ENCODE data around the gene CD300E. TPM values are rescaled to one million over a fixed set of nuclear protein-coding genes. Genes with fewer than 3 reads are reported as not detected.

The CD300E gene
- total RNA-seq, 1 experiment from 2014 or later, result not detected

DNA sequence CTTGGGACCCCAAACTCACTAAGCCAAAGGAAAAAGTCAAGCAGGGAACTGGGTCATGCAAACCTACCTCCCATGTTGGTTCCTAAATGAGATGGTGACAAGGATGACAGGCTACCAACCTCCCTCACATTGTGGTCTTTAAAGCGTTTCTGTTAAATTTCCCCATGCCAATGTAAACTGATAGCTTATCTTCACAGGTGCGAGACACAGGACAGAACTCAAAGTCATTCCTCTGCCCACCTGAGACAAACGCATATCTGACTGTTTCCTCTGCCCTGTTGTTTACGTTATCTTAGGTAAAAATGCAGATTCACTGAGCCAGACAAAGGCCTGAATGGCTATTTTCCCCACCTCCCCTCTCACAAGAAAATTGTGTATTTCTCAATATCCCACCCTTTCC is 19.0 kb upstream of the CD300E start:
- Histone ChIP-seq H3K4me3 (ENCODE audit: low read depth, low read length) (no peak overlapping the region), H3K27me3 (replicated peaks; ENCODE audit: control insufficient read depth, insufficient read depth, low read length) (peaks cover 2% of the 10 kb centered on the region; the same call in 1 of the 2 replicates), H3K4me1 (no peaks in the 10 kb centered on the region), H3K9me3 (no peaks in the 10 kb centered on the region), H3K36me3 (ENCODE audit: control insufficient read depth, insufficient read depth, low read length) (no peaks in the 10 kb centered on the region)
- no peak overlapping the region for H3K27ac Mint-ChIP-seq (ENCODE audit: unreplicated experiment)
- BruUV-seq (replicated peaks), result no TSS peak
- ChIA-PET CTCF (no interaction called here), POLR2A (interaction anchor here (0.6 kb wide), 1 partner anchor 547 kb away, joined by 3 read pairs; no protein-coding TSS in a partner anchor)
- H3K27me3 Mint-ChIP-seq (ENCODE audit: insufficient read depth, unreplicated experiment), result peaks cover 16% of the 10 kb centered on the region
- no peak for DNase-seq
- no peaks in the 10 kb centered on the region for H3K9me3 Mint-ChIP-seq (ENCODE audit: unreplicated experiment)
- H3K36me3 Mint-ChIP-seq (ENCODE audit: insufficient read depth, unreplicated experiment), result no peaks in the 10 kb centered on the region
- intact Hi-C loops (cut with micrococcal nuclease; ENCODE audit: unreplicated experiment), result no loop called here
- no peaks in the 10 kb centered on the region for H3K4me1 Mint-ChIP-seq (ENCODE audit: low read depth, unreplicated experiment)
- no peak for TF ChIP-seq CTCF (IDR thresholded peaks at IDR 0.05; ENCODE audit: insufficient read depth in 1 of 2, low read depth in 1 of 2, low read length in 1 of 2, severe bottlenecking in 1 of 2, unreplicated experiment in 1 of 2)
- H3K4me3 Mint-ChIP-seq (ENCODE audit: unreplicated experiment), result no peak overlapping the region

- BruUV-seq (replicated peaks), result no TSS peak
- H3K27me3 Mint-ChIP-seq (ENCODE audit: insufficient read depth, unreplicated experiment), result peaks cover 16% of the 10 kb centered on the region
- H3K4me3 Mint-ChIP-seq (ENCODE audit: unreplicated experiment), result no peak overlapping the region
Measured at GRCh38 chr17:74641958-74642298, 18.4 kb upstream of the CD300E start.

GRCh38 chr17:74641224-74641957 is 17.9 kb upstream of the CD300E start:
- TF ChIP-seq CTCF (IDR thresholded peaks at IDR 0.05; ENCODE audit: insufficient read depth in 1 of 2, low read depth in 1 of 2, low read length in 1 of 2, severe bottlenecking in 1 of 2, unreplicated experiment in 1 of 2), result no peak
- Mint-ChIP-seq H3K4me1 (ENCODE audit: low read depth, unreplicated experiment) (no peaks in the 10 kb centered on the region), H3K9me3 (ENCODE audit: unreplicated experiment) (no peaks in the 10 kb centered on the region), H3K27me3 (ENCODE audit: insufficient read depth, unreplicated experiment) (peaks cover 16% of the 10 kb centered on the region), H3K36me3 (ENCODE audit: insufficient read depth, unreplicated experiment) (no peaks in the 10 kb centered on the region), H3K27ac (ENCODE audit: unreplicated experiment) (no peak overlapping the region), H3K4me3 (ENCODE audit: unreplicated experiment) (no peak overlapping the region)
- Histone ChIP-seq H3K9me3 (no peaks in the 10 kb centered on the region), H3K36me3 (ENCODE audit: control insufficient read depth, insufficient read depth, low read length) (no peaks in the 10 kb centered on the region), H3K27me3 (replicated peaks; ENCODE audit: control insufficient read depth, insufficient read depth, low read length) (peaks cover 2% of the 10 kb centered on the region; the same call in 1 of the 2 replicates), H3K4me3 (ENCODE audit: low read depth, low read length) (no peak overlapping the region), H3K4me1 (no peaks in the 10 kb centered on the region)
- ChIA-PET POLR2A (no interaction called here), CTCF (interaction anchor here (0.6 kb wide), 1 partner anchor 46 kb away, joined by 4 read pairs; no protein-coding TSS in a partner anchor)
- BruUV-seq (replicated peaks), result no TSS peak
- DNase-seq, result peak in 1 of 2 experiments; percentile 20
- intact Hi-C loops (cut with micrococcal nuclease; ENCODE audit: unreplicated experiment), result no loop called here

More at GRCh38 chr17:74641958-74642298, 18.4 kb upstream of the CD300E start:
- Mint-ChIP-seq H3K4me1 (ENCODE audit: low read depth, unreplicated experiment) (no peaks in the 10 kb centered on the region), H3K36me3 (ENCODE audit: insufficient read depth, unreplicated experiment) (no peaks in the 10 kb centered on the region), H3K9me3 (ENCODE audit: unreplicated experiment) (no peaks in the 10 kb centered on the region), H3K27ac (ENCODE audit: unreplicated experiment) (no peak overlapping the region)
- Histone ChIP-seq H3K4me3 (ENCODE audit: low read depth, low read length) (no peak overlapping the region), H3K36me3 (ENCODE audit: control insufficient read depth, insufficient read depth, low read length) (no peaks in the 10 kb centered on the region), H3K4me1 (no peaks in the 10 kb centered on the region), H3K27me3 (replicated peaks; ENCODE audit: control insufficient read depth, insufficient read depth, low read length) (peaks cover 2% of the 10 kb centered on the region; the same call in 1 of the 2 replicates), H3K9me3 (no peaks in the 10 kb centered on the region)
- no peak for TF ChIP-seq CTCF (IDR thresholded peaks at IDR 0.05; ENCODE audit: insufficient read depth in 1 of 2, low read depth in 1 of 2, low read length in 1 of 2, severe bottlenecking in 1 of 2, unreplicated experiment in 1 of 2)
- ChIA-PET CTCF (interaction anchor here (0.6 kb wide), 1 partner anchor 46 kb away, joined by 4 read pairs; no protein-coding TSS in a partner anchor), POLR2A (interaction anchor here (0.6 kb wide), 1 partner anchor 548 kb away, joined by 3 read pairs; no protein-coding TSS in a partner anchor)
- intact Hi-C loops (cut with micrococcal nuclease; ENCODE audit: unreplicated experiment), result no loop called here
- DNase-seq, result no peak

Measured in Caco-2 (cell line).